ENCODE results near the gene DDC. TPM values are rescaled to one million over a fixed set of nuclear protein-coding genes. Genes with fewer than 3 reads are reported as not detected.

Gene DDC
- total RNA-seq, 4 donors from 2014 or later, result 0.24 to 1.3 TPM; not detected in 2

- intact Hi-C loops (cut with DNase I; ENCODE audit: low total_unique reads), result no loop called here
- ATAC-seq, result no peak
- DNase-seq, result no peak
- Histone ChIP-seq H3K36me3 (no peaks in the 10 kb centered on the region), H3K27ac (no peak overlapping the region), H3K9me3 (no peaks in the 10 kb centered on the region), H3K27me3 (no peaks in the 10 kb centered on the region), H3K4me3 (no peak overlapping the region), H3K4me1 (peaks cover 18 to 22% of the 10 kb centered on the region in 2 donors)
- in situ Hi-C loops (cut with MboI; ENCODE audit: low sequenced_read_pairs in 4 of 4), result no loop called here
- TF ChIP-seq CTCF (IDR thresholded peaks at IDR 0.05 in 4 of 5, conservative IDR thresholded peaks at IDR 0.05 in 1 of 5) (no peak), POLR2A (IDR thresholded peaks at IDR 0.05) (no peak)
These were observed 72.3 kb downstream of the DDC start for GRCh38 chr7:50492770-50493519.

GRCh38 chr7:50491943-50492342 lies 73.3 kb downstream of the DDC start:
- in situ Hi-C loops (cut with MboI; ENCODE audit: low sequenced_read_pairs in 4 of 4), result no loop called here
- Histone ChIP-seq H3K27me3 (no peaks in the 10 kb centered on the region), H3K4me1 (peaks cover 15 to 16% of the 10 kb centered on the region in 2 donors), H3K4me3 (no peak overlapping the region), H3K36me3 (no peaks in the 10 kb centered on the region), H3K27ac (peak overlapping the region in 3 of 4 donors; percentile 14 to 65 (median 49)), H3K9me3 (no peaks in the 10 kb centered on the region)
- ATAC-seq (peak; percentile 13 to 21), DNase-seq (no peak)
- intact Hi-C loops (cut with DNase I; ENCODE audit: low total_unique reads), result no loop called here
- no peak for TF ChIP-seq CTCF (IDR thresholded peaks at IDR 0.05 in 4 of 5, conservative IDR thresholded peaks at IDR 0.05 in 1 of 5)
- no peak for TF ChIP-seq POLR2A (IDR thresholded peaks at IDR 0.05)

- TF ChIP-seq CTCF (IDR thresholded peaks at IDR 0.05 in 4 of 5, conservative IDR thresholded peaks at IDR 0.05 in 1 of 5), result no peak
- TF ChIP-seq POLR2A (IDR thresholded peaks at IDR 0.05), result no peak
These were observed 74.0 kb downstream of the DDC start for GRCh38 chr7:50491209-50491608.

GRCh38 chr7:50488379-50488778 lies 76.8 kb downstream of the DDC start:
- Histone ChIP-seq H3K4me1 (peaks cover 13 to 16% of the 10 kb centered on the region in 2 donors), H3K27ac (no peak overlapping the region), H3K27me3 (no peaks in the 10 kb centered on the region), H3K4me3 (no peak overlapping the region), H3K36me3 (no peaks in the 10 kb centered on the region), H3K9me3 (no peaks in the 10 kb centered on the region)
- TF ChIP-seq POLR2A (IDR thresholded peaks at IDR 0.05) (no peak), CTCF (IDR thresholded peaks at IDR 0.05 in 4 of 5, conservative IDR thresholded peaks at IDR 0.05 in 1 of 5) (no peak)
- intact Hi-C loops (cut with DNase I; ENCODE audit: low total_unique reads), result no loop called here
- no peak for DNase-seq
- no peak for ATAC-seq
- in situ Hi-C loops (cut with MboI; ENCODE audit: low sequenced_read_pairs in 4 of 4), result no loop called here

More at GRCh38 chr7:50491209-50491608, 74.0 kb downstream of the DDC start:
- ATAC-seq (peak; percentile 88 to 91), DNase-seq (no peak)
- Histone ChIP-seq H3K4me3 (no peak overlapping the region), H3K9me3 (no peaks in the 10 kb centered on the region), H3K4me1 (peaks cover 13 to 16% of the 10 kb centered on the region in 2 donors), H3K27ac (peak overlapping the region; percentile 14 to 65 (median 45)), H3K36me3 (no peaks in the 10 kb centered on the region), H3K27me3 (no peaks in the 10 kb centered on the region)
- in situ Hi-C loops (cut with MboI; ENCODE audit: low sequenced_read_pairs in 4 of 4) (no loop called here), intact Hi-C loops (cut with DNase I; ENCODE audit: low total_unique reads) (no loop called here)
